Stimulated activated CD4-positive, alpha-beta T cell treated with anti-CD3 and anti-CD28 coated beads, Interleukin-4, amount 100 ng/mL, for 1 hour (primary cell): ENCODE results near the gene ARL10.

Experiments used
- DNase-seq: peaks from one replicate; pipeline ENCODE4 v3.0.0-alpha.2; 2020

ARL10 gene

DNA sequence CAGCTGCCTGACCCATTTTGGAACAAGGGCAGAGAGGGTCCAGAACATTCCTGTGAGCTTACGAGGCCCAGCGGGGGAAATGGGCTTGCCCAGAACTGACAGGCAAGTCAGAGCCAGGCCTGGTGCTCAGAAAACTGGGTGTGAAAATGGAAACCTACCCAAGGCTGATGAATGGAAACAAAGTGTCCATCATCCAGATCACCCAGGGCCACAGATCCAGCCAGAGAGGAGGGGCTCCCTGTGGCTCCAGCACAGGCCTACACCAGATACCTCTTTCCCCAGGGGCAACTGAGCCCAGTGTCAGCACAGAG, 47.9 kb downstream of the ARL10 start:
- DNase-seq: no peak

DNA sequence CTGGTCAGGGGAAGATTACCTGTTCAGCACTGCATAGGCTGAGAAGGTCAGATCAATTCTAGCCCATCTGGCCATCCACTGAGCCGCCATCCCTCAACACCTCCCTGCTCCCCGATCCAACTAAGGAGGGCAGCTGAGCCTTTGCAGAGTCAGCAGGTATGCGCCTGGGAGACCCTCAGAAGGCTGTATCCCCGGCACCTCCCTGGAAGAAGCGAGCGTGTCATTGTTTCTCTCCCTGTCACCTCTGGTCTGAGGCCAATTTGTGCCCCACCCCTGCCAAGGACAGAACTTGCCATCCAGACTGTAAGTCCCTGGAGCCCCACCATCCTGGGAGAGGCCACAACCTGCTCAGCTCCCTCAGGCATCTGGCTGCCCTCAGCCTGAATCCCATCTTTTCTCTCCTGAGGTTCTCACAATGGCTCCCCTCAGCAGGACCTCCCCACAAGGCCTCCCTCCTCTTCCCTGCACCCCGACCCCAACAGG, 48.5 kb downstream of the ARL10 start:
- no peak for DNase-seq

DNA sequence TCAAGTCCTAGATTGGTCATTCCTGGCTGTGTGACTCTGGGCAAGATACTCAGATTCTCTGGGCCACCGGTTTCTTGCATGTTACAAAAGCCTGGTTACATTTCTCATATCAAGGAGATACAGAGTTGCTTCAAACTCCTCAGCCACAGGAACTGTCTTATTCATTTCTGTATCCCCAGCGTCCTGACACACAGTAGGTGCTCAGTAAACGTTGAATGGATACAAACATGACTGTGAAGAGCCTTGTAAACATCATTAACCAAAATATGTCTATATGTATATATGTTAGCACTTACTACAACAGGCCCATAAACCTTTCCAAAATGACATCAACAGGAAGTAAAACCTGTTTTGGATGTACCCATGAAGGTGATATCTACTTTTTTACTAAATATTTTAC, 49.4 kb downstream of the ARL10 start:
- no peak for DNase-seq

DNA sequence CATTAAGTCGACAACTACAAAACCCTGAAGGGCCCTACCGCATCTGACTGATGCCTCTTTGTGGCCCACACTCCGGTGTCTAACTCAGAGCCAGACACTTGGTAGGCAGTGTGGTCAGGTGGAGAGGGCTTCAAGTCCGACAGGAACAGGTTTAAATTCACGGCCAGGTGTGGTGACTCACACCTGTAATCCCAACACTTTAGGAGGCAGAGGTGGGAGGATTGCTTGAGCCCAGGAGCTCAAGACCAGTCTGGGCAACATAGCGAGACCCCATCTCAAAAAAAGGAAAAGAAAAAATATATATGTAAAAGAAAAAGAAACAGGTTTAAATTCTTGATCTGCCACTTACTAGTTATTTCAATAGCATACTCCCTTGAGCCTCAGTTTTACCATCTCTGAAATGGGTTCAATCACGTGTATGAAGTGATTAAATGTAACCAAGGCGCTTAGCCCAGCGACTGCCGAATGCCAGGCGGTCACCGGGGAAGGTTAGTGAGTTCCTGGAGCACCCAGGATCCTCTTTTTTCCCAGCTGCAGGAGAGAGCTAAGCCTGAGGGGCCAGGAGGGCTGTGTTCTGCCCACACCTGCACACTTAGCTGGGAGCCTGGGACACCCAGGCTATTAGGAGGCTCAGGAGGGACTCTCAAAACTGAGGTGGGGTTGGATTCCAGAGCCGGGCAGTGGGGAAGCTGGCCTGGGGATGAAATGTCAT, 50.1 kb downstream of the ARL10 start:
- no peak for DNase-seq

DNA sequence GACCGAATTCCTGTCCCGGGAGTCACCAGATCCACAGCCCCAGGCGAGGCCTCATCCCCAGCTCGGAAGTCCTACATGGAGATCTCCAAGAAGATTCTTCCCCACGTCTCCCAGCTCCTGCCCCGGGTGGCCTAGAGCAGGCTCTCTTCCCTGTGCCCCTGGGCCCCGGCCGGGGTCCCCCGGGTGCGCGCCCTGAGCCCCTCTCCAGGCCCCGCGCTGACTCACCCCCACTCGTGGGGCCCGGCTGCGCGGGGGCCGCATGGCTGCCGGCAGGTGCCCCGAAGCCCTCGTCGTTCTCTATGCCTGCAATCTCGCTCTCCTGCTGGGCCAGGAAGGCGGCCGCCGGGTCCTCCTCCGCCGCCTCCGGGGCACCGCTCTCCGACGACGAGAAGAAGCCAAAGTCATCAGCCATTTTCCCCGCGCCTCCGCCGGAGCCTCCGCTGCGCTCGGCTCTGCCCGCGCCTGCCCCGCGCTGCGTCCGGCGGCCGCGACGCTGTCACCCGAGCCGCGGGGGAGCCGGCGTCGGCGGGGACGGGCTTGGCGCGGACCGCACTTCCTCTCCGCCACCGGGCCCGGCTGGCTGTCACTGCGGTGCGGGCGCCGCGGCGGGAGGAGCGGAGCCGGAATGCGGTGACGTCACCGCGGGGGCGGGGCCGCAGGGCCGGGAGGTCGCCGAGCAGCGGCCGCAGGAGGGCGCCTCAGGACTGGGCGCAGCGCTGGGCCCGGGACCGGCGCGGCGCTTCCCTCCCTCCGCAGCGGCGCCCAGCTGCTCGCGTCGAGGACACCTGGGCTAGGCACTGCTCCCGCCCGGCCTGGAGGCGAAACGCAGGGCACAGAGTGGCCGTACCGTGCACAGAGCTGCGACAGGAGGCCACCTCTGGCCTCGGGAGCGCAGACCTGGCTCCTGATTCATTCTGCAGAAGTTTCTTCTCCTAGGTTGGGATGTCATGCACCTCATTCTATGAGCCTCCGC, 51.0 kb downstream of the ARL10 start, which contains the start of gene CLTB:
Gene CLTB, minus strand, starts transcription at position 588 of the 973 bp plus-strand sequence. Its CDS starts 176 bp downstream, at position 412.
- DNase-seq: peak; percentile 94

DNA sequence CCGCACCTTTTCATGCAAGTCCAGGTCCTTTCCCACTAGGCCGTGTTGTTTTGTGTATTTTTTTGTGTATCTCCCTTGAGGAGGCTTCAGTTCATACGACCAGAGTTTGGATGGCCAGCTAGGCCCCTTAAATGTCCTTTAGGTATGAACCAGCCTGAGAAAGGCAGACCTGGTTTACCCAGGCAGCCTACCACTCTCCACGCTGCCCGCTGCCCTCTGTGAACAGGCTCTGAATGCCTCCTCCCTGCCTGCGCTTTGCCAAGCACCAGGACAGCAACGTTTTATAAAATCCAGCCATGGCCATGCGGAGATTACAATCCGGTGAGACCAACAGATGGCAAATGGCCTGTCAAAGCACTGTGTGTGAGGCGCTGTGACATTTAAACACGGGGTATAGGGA, 51.7 kb downstream of the ARL10 start:
- DNase-seq: no peak

DNA sequence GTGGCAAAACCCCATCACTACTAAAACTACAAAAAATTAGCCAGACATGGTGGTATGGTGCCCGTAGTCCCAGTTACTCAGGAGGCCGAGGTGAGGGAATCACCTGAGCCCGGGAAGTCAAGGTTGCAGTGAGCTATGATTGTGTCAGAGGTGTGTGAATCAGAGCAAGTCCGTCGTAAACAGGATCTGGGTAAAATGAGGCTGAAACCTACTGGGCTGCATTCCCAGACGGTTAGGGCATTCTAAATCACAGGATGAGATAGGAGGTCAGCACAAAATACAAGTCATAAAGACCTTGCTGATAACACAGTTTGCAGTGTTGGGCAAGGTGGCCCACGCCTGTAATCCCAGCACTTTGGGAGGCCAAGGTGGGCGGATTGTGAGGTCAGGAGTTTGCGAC, 53.0 kb downstream of the ARL10 start:
- DNase-seq: no peak

DNA sequence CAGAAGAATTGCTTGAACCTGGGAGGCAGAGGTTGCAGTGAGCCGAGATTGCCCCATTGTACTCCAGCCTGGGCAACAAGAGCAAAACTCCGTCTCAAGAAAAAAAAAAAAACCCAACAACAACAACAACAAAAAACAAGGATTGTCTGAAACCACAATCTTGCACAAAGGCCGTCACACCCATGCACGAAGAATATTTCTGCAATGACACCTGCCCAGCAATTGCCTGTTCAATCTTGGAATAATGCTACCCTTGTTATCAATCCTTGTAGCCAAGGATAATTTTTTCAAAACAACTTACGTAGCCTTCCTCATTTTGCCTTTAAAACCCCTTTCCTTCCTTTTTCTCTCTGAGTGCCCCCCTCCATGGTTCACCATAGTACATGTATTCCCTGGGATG, 54.8 kb downstream of the ARL10 start:
- no peak for DNase-seq

DNA sequence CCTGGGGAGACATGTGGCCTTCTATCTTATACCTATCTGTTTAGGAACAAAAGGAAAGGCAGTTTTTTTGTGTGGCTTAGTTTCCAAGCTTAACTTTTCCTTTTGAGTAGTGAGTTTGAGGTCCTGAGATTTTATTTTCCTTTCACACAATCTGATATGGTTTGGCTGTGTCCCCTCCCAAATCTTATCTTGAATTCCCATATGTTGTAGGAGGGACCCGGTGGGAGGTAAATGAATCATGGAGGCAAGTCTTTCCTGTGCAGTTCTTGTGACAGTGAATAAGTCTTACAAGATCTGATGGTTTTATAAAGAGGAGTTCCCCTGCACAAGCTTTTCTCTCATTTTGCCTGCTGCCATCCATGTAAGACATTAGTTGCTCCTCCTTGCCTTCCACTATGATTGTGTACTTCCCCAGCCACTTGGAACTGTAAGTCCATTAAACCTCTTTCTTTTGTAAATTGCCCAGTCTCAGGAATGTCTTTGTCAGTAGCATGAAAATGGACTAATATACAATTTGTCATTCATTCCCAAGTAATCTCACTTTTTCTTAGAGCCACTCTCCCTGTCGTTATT, 55.8 kb downstream of the ARL10 start:
- no peak for DNase-seq

DNA sequence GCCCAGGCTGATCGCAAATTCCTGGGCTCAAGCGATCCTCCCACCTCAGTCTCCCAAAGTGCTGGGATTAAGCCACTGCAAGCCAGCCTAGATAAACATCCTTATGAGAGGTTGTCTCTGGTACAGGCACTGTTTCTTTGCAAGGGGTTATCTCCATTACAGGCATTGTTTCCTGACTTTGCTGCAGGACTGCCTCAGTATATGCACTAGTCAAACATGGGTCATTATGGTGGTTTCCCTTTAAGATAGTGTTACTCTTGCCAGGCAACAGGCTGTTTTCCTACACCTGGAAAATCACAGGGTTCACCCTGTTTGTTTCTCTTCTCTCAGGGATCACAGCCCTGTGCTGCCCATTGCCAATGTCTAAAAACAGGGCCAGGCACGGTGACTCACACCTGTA, 58.9 kb downstream of the ARL10 start:
- no peak for DNase-seq

DNA sequence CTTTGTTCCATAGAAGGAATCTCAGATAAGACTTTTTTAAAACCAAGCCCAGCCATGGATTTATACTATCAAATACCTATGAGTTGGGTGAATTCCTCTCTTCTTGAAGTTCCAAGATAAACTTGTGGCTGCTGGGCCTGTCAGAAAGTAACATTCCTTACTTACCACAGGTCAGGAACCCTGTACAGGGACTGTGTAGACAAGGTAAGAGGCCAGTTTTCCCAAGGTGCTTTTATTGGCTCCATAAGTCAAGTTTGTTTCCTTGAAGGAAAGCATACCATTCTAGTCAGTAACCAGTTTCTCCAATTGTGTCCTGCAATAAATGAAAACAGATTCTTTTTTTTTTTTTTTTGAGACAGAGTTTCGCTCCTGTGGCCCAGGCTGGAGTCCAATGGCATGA, 59.9 kb downstream of the ARL10 start:
- DNase-seq: no peak

DNA sequence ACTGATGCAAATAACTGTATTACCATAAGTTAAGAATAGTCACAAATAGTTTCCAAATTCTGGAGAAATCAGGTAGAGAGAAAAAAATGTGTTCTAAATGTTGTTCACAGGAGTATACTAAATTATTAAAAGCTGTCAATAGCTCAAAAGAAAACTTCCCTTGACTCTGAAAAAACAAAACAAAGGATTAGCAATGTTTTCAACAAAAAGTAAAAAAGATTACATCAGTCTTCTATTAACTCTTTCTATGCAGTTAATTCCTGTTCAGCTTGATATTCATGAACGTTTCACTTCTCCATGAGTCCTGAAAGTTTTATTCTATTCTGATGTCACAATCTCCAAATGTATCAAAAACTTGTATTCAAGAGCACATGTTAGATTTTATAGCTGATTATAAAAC, 60.5 kb downstream of the ARL10 start:
- DNase-seq: no peak

DNA sequence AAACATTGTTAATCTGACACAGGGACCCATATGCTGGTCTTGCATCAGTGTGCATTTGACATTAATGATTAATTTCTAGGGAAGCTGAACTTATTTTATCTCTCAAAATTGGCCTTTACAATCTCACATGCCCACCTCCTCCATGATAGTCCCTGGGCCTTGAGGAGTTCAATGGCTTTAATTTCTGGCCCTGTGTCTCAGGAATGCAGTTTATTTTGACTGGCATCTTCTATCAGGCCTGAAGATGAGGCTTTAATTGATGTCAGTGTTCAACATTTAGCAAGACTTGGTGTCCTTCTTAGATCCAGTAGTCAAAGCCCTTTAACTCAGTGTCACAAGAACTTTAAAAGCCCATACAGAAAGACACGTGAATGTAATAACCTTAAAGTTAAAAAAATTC, 61.6 kb downstream of the ARL10 start:
- DNase-seq: no peak

DNA sequence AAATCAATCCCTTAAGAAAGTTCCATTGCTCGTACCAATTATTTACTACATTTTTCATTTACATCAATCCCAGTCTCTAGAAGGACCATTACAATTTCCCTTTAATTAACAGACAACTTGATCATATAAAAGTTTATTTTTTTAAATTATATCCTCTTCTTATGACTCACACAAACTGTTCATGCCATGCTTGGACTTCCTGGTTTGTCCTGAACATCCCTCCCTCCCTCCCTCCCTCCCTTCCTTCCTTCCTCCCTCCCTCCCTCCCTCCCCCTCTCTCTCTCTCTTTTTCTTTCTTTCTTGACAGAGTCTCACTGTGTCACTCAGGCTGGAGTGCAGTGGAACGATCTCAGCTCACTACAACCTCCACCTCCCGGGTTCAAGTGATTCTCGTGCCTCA, 62.7 kb downstream of the ARL10 start:
- no peak for DNase-seq

DNA sequence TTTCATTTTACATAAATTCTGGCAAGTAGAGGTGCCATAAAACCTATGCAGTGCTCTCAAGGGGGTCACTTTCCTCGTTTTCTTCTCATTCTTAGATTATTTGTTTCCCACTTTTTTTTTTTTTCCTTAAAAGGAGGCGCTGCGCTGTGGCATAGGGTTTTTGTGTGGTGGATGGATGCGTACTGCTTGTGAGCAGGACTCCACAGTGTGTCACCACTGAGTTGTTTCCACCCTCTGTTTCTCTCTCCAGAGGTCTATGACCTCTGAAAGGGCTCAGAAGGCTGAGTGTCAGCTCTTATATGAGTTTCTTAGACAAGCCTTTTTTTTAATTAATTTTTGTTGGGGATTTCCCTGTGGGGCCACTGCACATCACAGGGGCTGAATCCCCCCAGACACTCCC, 64.7 kb downstream of the ARL10 start:
- DNase-seq: no peak
